Mammary epithelial cell (primary cell): ENCODE results near the gene RAD51B.

Experiments used
- CTCF ChIP-seq, 2 donors: IDR thresholded peaks in 1 of 2; conservative IDR thresholded peaks in 1 of 2; 2 replicates each; pipeline ENCODE4 v1.5.1; 2011 to 2012; ENCODE audit warnings: inconsistent platforms in 2 of 2, low read length in 2 of 2, mild to moderate bottlenecking in 2 of 2, control low read depth in 1 of 2, low read depth in 1 of 2; ENCODE audit not compliant: insufficient read depth in 1 of 2; ENCODE audit errors: extremely low read depth in 1 of 2
- EZH2 ChIP-seq: IDR thresholded peaks from 2 replicates; pipeline ENCODE4 v1.6.1; 2012; ENCODE audit warnings: low read length, inconsistent platforms, borderline replicate concordance

GRCh38 chr14:68479247-68479646 is 659.7 kb downstream of the RAD51B start:
- TF ChIP-seq CTCF (conservative IDR thresholded peaks at IDR 0.05 in 1 of 2, IDR thresholded peaks at IDR 0.05 in 1 of 2; ENCODE audit: extremely low read depth in 1 of 2, insufficient read depth in 1 of 2, low read depth in 1 of 2, low read length in 2 of 2) = no peak
- TF ChIP-seq EZH2 = no peak
